B cell (primary cell): ENCODE measurements around the gene OR2L2.

Experiments
- EZH2 ChIP-seq: IDR thresholded peaks from 2 replicates; pipeline ENCODE4 v1.6.1; 2012; ENCODE audit warnings: borderline replicate concordance, low read depth, mild to moderate bottlenecking, moderate library complexity, low read length; ENCODE audit not compliant: insufficient read depth, poor library complexity, severe bottlenecking
- TF ChIP-seq, protein P1 (sequence below): fragments of 200-600 bp; IDR thresholded peaks from one replicate; pipeline ENCODE4 v1.8.0; 2022; ENCODE audit warnings: antibody characterized with exemption, mild to moderate bottlenecking

DNA sequence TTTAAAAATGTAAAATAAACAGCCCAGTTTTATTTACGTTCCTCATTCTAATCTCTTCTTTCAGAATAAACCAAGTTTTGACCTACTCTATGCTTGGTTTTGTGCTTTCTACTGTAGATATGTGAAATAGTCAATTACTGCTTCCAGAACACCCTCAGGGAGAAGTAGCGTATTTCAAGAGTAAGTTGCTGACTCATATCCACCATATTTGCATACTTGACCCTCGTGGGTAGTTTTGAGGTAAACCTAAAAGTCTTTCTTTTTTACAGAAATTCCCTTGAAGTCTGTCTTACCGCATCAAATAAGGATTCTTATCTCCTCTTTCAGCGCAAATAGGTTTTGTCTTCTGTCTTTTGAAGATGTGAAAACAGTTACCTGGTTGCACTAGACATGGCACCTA, 15.3 kb downstream of the OR2L2 start:
- TF ChIP-seq, protein P1, sequence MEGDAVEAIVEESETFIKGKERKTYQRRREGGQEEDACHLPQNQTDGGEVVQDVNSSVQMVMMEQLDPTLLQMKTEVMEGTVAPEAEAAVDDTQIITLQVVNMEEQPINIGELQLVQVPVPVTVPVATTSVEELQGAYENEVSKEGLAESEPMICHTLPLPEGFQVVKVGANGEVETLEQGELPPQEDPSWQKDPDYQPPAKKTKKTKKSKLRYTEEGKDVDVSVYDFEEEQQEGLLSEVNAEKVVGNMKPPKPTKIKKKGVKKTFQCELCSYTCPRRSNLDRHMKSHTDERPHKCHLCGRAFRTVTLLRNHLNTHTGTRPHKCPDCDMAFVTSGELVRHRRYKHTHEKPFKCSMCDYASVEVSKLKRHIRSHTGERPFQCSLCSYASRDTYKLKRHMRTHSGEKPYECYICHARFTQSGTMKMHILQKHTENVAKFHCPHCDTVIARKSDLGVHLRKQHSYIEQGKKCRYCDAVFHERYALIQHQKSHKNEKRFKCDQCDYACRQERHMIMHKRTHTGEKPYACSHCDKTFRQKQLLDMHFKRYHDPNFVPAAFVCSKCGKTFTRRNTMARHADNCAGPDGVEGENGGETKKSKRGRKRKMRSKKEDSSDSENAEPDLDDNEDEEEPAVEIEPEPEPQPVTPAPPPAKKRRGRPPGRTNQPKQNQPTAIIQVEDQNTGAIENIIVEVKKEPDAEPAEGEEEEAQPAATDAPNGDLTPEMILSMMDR, result no peak
- TF ChIP-seq EZH2, result no peak
